ENCODE data around the gene OAS2.

DNA sequence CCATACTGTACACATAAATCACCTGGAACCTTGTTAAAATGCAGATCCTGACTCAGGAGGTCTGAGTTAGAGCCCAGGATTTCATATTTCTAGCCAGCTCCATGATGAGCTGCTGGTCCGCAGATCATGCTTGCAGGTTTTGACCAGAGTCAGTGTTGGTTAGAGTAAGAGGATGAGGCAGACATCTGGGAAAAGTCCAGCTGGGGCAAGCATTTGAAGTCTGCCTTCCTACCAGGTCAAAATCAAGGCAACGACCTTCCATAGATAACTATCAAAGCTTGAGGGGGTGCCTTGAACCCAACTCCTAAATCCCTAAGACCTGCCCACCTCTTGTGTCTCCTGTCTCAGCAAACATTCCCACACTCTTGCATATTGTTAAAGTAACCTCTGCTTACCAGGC is 9.2 kb downstream of the OAS2 start:
- TF ChIP-seq, protein P1, sequence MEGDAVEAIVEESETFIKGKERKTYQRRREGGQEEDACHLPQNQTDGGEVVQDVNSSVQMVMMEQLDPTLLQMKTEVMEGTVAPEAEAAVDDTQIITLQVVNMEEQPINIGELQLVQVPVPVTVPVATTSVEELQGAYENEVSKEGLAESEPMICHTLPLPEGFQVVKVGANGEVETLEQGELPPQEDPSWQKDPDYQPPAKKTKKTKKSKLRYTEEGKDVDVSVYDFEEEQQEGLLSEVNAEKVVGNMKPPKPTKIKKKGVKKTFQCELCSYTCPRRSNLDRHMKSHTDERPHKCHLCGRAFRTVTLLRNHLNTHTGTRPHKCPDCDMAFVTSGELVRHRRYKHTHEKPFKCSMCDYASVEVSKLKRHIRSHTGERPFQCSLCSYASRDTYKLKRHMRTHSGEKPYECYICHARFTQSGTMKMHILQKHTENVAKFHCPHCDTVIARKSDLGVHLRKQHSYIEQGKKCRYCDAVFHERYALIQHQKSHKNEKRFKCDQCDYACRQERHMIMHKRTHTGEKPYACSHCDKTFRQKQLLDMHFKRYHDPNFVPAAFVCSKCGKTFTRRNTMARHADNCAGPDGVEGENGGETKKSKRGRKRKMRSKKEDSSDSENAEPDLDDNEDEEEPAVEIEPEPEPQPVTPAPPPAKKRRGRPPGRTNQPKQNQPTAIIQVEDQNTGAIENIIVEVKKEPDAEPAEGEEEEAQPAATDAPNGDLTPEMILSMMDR (IDR thresholded peaks at IDR 0.05; ENCODE audit: poor library complexity) = no peak
- no peak for TF ChIP-seq EZH2 (IDR thresholded peaks at IDR 0.05; ENCODE audit: borderline replicate concordance)

Data from hepatocyte (in vitro differentiated cells).